HG03175 (cell line): ENCODE measurements around the gene TRIM64.
"Not testable (repeated sequence)": the region's sequence is repeated elsewhere in the genome, so short reads cannot be mapped to it uniquely, and the experiment has no call there.

ENCODE experiments used
- ATAC-seq: cut with Tn5 transposase; IDR thresholded peaks from one replicate; pipeline ENCODE4 v1.9.1; 2021; ENCODE audit warnings: mild to moderate bottlenecking, moderate library complexity; ENCODE audit not compliant: unreplicated experiment

The TRIM64 gene

DNA sequence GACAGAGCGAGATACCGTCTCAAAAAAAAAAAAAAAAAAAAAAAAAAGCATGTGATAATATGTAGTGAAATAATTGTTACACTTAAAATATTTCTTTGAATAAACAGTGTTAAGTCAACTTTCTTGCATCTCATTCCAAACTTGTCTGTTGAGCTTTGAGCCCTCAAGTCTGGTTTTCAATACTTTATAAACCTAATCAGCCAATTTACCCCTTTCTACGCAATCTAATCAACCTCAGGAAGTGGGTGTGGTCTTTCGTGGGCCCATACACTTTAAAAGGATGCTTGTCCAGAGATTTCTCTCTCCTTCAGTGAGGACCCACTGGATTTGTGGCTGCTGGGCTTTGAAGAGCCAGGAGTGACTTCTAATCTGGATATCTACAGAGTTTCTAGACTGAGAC, at the start of gene TRIM64:
TSS of gene TRIM64 (plus strand) at position 301 of the 400 bp plus-strand sequence. CDS start 2,467 bp downstream, outside the sequence.
- ATAC-seq, result not testable (repeated sequence)

DNA sequence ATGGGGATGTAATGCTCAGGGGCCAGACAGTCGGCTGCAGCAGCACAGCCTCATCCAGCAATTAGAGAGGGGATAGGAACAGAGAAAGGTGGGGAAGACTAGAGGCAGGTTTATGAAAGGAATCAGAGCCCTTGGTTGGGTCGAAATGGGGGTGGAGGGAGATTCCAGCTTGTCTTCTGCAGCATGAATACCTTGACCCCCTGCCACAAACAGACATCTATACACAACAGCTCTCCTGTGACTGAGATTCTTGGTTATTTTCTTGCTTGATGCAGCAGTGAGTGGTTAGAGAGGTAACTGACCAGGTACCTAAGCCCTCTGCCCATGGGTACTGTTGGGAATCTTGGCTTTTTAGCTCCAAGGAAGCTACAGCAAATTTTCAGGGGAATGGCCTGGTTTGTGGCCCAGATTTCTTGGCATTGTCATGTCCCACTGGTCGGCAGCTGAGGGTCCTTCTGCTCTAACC, 43.6 kb upstream of the TRIM64 start, which contains the start of gene TRIM49D1:
TSS of gene TRIM49D1 (minus strand) at position 51 of the 466 bp plus-strand sequence. CDS start 4,535 bp downstream, outside the sequence.
- no peak for ATAC-seq

DNA sequence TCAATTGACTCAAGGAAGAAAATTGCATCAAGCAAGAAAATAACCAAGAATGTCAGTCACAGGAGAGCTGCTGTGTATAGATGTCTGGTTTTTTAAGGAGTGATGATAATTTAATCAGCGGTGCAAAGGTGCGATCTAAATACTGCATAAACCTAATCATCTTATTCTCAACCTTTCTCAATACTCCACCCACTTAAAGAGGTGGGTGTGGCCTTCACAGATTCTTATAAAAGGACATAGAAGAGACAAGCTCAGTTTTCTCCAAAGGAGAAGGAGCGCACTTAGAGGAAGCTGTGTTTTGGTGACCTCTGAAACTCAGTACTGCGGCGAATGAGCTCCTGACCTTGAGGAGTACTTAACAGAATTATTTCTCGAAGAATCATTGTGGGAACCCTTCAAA, 42.1 kb upstream of the TRIM64 start, which contains the start of gene TRIM49D2:
TSS of gene TRIM49D2 (plus strand) at position 301 of the 400 bp plus-strand sequence. CDS start 2,698 bp downstream, outside the sequence.
- not testable (repeated sequence) for ATAC-seq

DNA sequence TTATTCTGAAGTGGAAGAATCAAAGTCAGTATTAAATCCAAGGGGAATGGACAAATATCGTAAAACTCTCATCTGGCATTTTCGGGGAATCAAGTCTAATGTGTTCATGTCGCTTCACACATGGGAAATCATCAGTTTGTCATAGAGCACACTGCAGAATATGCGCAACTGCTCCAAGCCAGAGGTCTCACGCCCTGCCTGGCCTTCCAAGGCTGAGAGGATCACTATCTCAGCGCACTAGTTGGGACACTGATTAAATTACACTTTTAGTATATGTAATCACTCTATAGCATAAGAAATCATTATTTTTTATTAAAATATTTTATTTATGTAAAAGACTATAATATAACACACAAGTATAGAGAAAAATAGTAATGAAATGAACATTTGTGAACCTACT, 5.0 kb upstream of the TRIM64 start:
- not testable (repeated sequence) for ATAC-seq
